ENCODE data around the gene SERPINA3. TPM values are rescaled to one million over a fixed set of nuclear protein-coding genes. Genes with fewer than 3 reads are reported as not detected.

Gene SERPINA3
- total and polyA plus RNA-seq, 4 donors, result 4.9 to 446 (median 254) TPM

DNA sequence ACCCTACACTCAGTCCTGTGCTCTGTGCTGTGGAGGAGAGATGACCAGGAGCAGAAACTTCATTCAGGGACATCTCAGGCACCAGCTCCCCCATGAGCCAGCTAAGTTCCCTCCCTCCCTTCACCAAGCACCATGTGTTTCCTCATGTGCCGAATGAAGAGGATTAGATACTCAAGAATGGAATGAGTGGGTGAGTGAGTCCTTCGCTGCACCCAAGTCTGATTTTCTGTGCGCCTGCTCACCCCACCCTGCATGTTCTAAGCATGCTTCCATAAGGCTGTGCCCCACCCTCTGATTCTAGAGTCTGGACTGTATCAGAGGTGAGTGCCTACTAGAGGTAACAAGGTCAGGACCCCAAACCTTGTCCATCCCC is 18.8 kb upstream of the SERPINA3 start:
- 82 to 88% methylated on average over 3 of the region's 3 CpGs for WGBS, 2 donors
- Histone ChIP-seq H3K36me3 (ENCODE audit: control insufficient read depth in 4 of 4, insufficient read depth in 4 of 4, low read length in 4 of 4) (no peaks in the 10 kb centered on the region), H3K4me1 (ENCODE audit: control insufficient read depth in 5 of 5, insufficient read depth in 5 of 5, low read length in 5 of 5) (no peaks in the 10 kb centered on the region), H3K27me3 (ENCODE audit: control insufficient read depth in 3 of 3, insufficient read depth in 3 of 3, low read length in 2 of 3) (no peaks in the 10 kb centered on the region), H3K9ac (ENCODE audit: insufficient read depth in 1 of 2, low read length in 2 of 2) (no peak overlapping the region), H3K4me3 (no peak overlapping the region), H3K27ac (ENCODE audit: low read depth in 1 of 2, low read length in 1 of 2) (no peak overlapping the region), H3K9me3 (ENCODE audit: control insufficient read depth in 4 of 4, insufficient read depth in 3 of 4, low read length in 3 of 4) (no peaks in the 10 kb centered on the region)
- no peak for TF ChIP-seq CTCF (IDR thresholded peaks at IDR 0.05; ENCODE audit: control extremely low read depth, extremely low read depth)
- DNase-seq (no peak), ATAC-seq (ENCODE audit: insufficient read depth, low FRiP score) (no peak)

- no peak for TF ChIP-seq CTCF (IDR thresholded peaks at IDR 0.05; ENCODE audit: control extremely low read depth, extremely low read depth)
- no peak for ATAC-seq (ENCODE audit: insufficient read depth, low FRiP score)
- H3K36me3 ChIP-seq (ENCODE audit: control insufficient read depth in 4 of 4, insufficient read depth in 4 of 4, low read length in 4 of 4), result no peaks in the 10 kb centered on the region
- peaks cover 0 to 5% (median under 1%) of the 10 kb centered on the region in 5 donors for H3K4me1 ChIP-seq (ENCODE audit: control insufficient read depth in 5 of 5, insufficient read depth in 5 of 5, low read length in 5 of 5)
- no peak overlapping the region for H3K27ac ChIP-seq (ENCODE audit: low read depth in 1 of 2, low read length in 1 of 2)
- no peak for DNase-seq
- no peak overlapping the region for H3K4me3 ChIP-seq
- 75 to 80% methylated on average over 4 of the region's 4 CpGs for WGBS, 2 donors
- no peaks in the 10 kb centered on the region for H3K27me3 ChIP-seq (ENCODE audit: control insufficient read depth in 3 of 3, insufficient read depth in 3 of 3, low read length in 2 of 3)
- H3K9me3 ChIP-seq (ENCODE audit: control insufficient read depth in 4 of 4, insufficient read depth in 3 of 4, low read length in 3 of 4), result no peaks in the 10 kb centered on the region
- H3K9ac ChIP-seq (ENCODE audit: insufficient read depth in 1 of 2, low read length in 2 of 2), result no peak overlapping the region
Observed at GRCh38 chr14:94593749-94594431, 18.3 kb upstream of the SERPINA3 start.

- Histone ChIP-seq H3K4me3 (no peak overlapping the region), H3K27ac (ENCODE audit: low read depth in 1 of 2, low read length in 1 of 2) (no peak overlapping the region), H3K9ac (ENCODE audit: insufficient read depth in 1 of 2, low read length in 2 of 2) (no peak overlapping the region), H3K36me3 (ENCODE audit: control insufficient read depth in 4 of 4, insufficient read depth in 4 of 4, low read length in 4 of 4) (no peaks in the 10 kb centered on the region), H3K9me3 (ENCODE audit: control insufficient read depth in 4 of 4, insufficient read depth in 3 of 4, low read length in 3 of 4) (no peaks in the 10 kb centered on the region), H3K27me3 (ENCODE audit: control insufficient read depth in 3 of 3, insufficient read depth in 3 of 3, low read length in 2 of 3) (no peaks in the 10 kb centered on the region), H3K4me1 (ENCODE audit: control insufficient read depth in 5 of 5, insufficient read depth in 5 of 5, low read length in 5 of 5) (peaks cover 0 to 10% (median 4%) of the 10 kb centered on the region in 5 donors)
- ATAC-seq (ENCODE audit: insufficient read depth, low FRiP score) (no peak), DNase-seq (no peak)
- TF ChIP-seq CTCF (IDR thresholded peaks at IDR 0.05; ENCODE audit: control extremely low read depth, extremely low read depth), result no peak
- WGBS, 2 donors, result 91 to 94% methylated on average over 7 of the region's 7 CpGs
Observed at GRCh38 chr14:94594441-94594840, 17.8 kb upstream of the SERPINA3 start.

DNA sequence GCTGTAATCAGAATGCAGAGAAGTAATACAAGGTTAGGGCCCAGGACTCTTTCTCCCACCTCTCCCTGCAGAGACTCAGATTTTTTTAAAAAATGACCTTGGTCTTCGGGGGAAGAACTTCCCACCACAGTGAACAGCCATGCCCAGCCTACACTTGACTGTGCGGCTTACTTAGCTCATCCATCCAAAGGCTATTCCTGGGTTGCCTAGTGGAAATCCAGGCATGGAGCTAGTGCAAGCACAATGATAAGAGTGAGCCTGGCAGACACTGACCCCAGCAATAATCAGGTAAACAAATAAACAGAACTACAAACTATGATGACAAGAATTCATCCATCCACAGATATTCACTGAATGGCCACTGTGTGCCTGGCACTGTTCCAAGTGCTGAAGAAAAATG is 16.3 kb upstream of the SERPINA3 start:
- no peak for TF ChIP-seq CTCF (IDR thresholded peaks at IDR 0.05; ENCODE audit: control extremely low read depth, extremely low read depth)
- 75 to 86% methylated on average over 2 of the region's 2 CpGs for WGBS, 2 donors
- Histone ChIP-seq H3K36me3 (ENCODE audit: control insufficient read depth in 4 of 4, insufficient read depth in 4 of 4, low read length in 4 of 4) (no peaks in the 10 kb centered on the region), H3K27me3 (ENCODE audit: control insufficient read depth in 3 of 3, insufficient read depth in 3 of 3, low read length in 2 of 3) (no peaks in the 10 kb centered on the region), H3K9ac (ENCODE audit: insufficient read depth in 1 of 2, low read length in 2 of 2) (no peak overlapping the region), H3K4me1 (ENCODE audit: control insufficient read depth in 5 of 5, insufficient read depth in 5 of 5, low read length in 5 of 5) (peaks cover 0 to 24% (median 6%) of the 10 kb centered on the region in 5 donors), H3K27ac (ENCODE audit: low read depth in 1 of 2, low read length in 1 of 2) (no peak overlapping the region), H3K4me3 (no peak overlapping the region), H3K9me3 (ENCODE audit: control insufficient read depth in 4 of 4, insufficient read depth in 3 of 4, low read length in 3 of 4) (no peaks in the 10 kb centered on the region)
- ATAC-seq (ENCODE audit: insufficient read depth, low FRiP score) (no peak), DNase-seq (no peak)
